Smooth muscle cell (in vitro differentiated cells): ENCODE measurements around the gene SRPK1. TPM values are rescaled to one million over a fixed set of nuclear protein-coding genes. Genes with fewer than 3 reads are reported as not detected.

Source experiments
- DNase-seq: peaks from one replicate; lab custom pipeline; 2025; ENCODE audit not compliant: unreplicated experiment; lab: John Stamatoyannopoulos, UW
- H2AFZ ChIP-seq: fragments of 200-600 bp; sonication (generic); 2 replicates; pipeline ENCODE4 v1.6.0; 2016; ENCODE audit warnings: antibody characterized with exemption, low read depth, mild to moderate bottlenecking
- H3F3A ChIP-seq: fragments of 200-600 bp; sonication (generic); 2 replicates; pipeline ENCODE4 v1.6.0; 2017; ENCODE audit warnings: antibody characterized with exemption, low read depth
- H3K27ac ChIP-seq: fragments of 200-600 bp; sonication (generic); 2 replicates; pipeline ENCODE4 v1.5.1; 2016; ENCODE audit warnings: low read depth, mild to moderate bottlenecking
- H3K27me3 ChIP-seq: fragments of 200-600 bp; sonication (generic); 2 replicates; pipeline ENCODE4 v1.6.1; 2016; ENCODE audit warnings: low read depth, mild to moderate bottlenecking
- H3K36me3 ChIP-seq: fragments of 200-600 bp; sonication (generic); 2 replicates; pipeline ENCODE4 v1.5.1; 2016; ENCODE audit warnings: low read depth
- H3K4me1 ChIP-seq: fragments of 200-600 bp; sonication (generic); 2 replicates; pipeline ENCODE4 v1.5.1; 2016; ENCODE audit warnings: low read depth
- H3K4me2 ChIP-seq: fragments of 200-600 bp; sonication (generic); 2 replicates; pipeline ENCODE4 v1.6.0; 2016; ENCODE audit warnings: mild to moderate bottlenecking
- H3K4me3 ChIP-seq: fragments of 200-600 bp; sonication (generic); 2 replicates; pipeline ENCODE4 v1.5.1; 2016; ENCODE audit warnings: mild to moderate bottlenecking
- H3K79me2 ChIP-seq: fragments of 200-600 bp; sonication (generic); 2 replicates; pipeline ENCODE4 v1.6.0; 2016; ENCODE audit warnings: low read depth, mild to moderate bottlenecking
- H3K9ac ChIP-seq: fragments of 200-600 bp; sonication (generic); 2 replicates; pipeline ENCODE4 v1.6.0; 2016; ENCODE audit warnings: low read depth
- H3K9me3 ChIP-seq: fragments of 200-600 bp; sonication (generic); replicated peaks from 2 replicates; pipeline ENCODE4 v1.5.1; 2016; ENCODE audit warnings: low read depth
- H4K20me1 ChIP-seq: fragments of 200-600 bp; sonication (generic); 2 replicates; pipeline ENCODE4 v1.6.0; 2016; ENCODE audit warnings: low read depth
- CTCF ChIP-seq: fragments of 200-600 bp; sonication (generic); IDR thresholded peaks from 2 replicates; pipeline ENCODE4 v1.5.1; 2017; ENCODE audit warnings: borderline replicate concordance, mild to moderate bottlenecking, antibody characterized with exemption; ENCODE audit not compliant: insufficient read depth, poor library complexity, severe bottlenecking
- WGBS: methylation state at CpG from one replicate; pipeline ENCODE4 v1.1.7; 2016; ENCODE audit warnings: low lambda C conversion rate; 5-methylcytosine and 5-hydroxymethylcytosine counted together
- polyA plus RNA-seq: library from polyadenylated mRNA; unstranded; fragments of >200 nt; fragmentation: Nextera tagmentation; extraction: Ambion mirVana; gene quantifications from 2 replicates; pipeline ENCODE4 v1.2.1, GENCODE V29; 2016
- total RNA-seq: library from RNA; depleted of rRNA; stranded (reverse); fragments of >200 nt; gene quantifications from 2 replicates; pipeline ENCODE4 v1.2.3, GENCODE V29; 2014

Gene SRPK1
- total and polyA plus RNA-seq, 2 experiments from 2014 or later = 28.2 to 45.7 TPM

- Histone ChIP-seq H3K36me3 (no peaks in the 10 kb centered on the region), H3K4me3 (no peak overlapping the region), H3K79me2 (no peaks in the 10 kb centered on the region), H4K20me1 (no peaks in the 10 kb centered on the region), H3K9ac (no peak overlapping the region), H2AFZ (no peak overlapping the region), H3K9me3 (no peaks in the 10 kb centered on the region), H3K4me1 (no peaks in the 10 kb centered on the region), H3K4me2 (no peak overlapping the region), H3K27me3 (no peaks in the 10 kb centered on the region), H3K27ac (no peak overlapping the region), H3F3A (no peaks in the 10 kb centered on the region)
- DNase-seq = no peak
- 92% methylated on average over 5 of the region's 5 CpGs for WGBS
- no peak for TF ChIP-seq CTCF
These were observed 34.6 kb upstream of the SRPK1 start for GRCh38 chr6:35955521-35955920.

GRCh38 chr6:35955071-35955470 lies 34.2 kb upstream of the SRPK1 start:
- Histone ChIP-seq H3K4me2 (no peak overlapping the region), H3K4me1 (no peaks in the 10 kb centered on the region), H3K9ac (no peak overlapping the region), H3K36me3 (no peaks in the 10 kb centered on the region), H3K27me3 (no peaks in the 10 kb centered on the region), H3K9me3 (no peaks in the 10 kb centered on the region), H3K79me2 (no peaks in the 10 kb centered on the region), H4K20me1 (no peaks in the 10 kb centered on the region), H3K4me3 (no peak overlapping the region), H3F3A (no peaks in the 10 kb centered on the region), H3K27ac (no peak overlapping the region), H2AFZ (no peak overlapping the region)
- WGBS = 94% methylated on average over 8 of the region's 8 CpGs
- no peak for TF ChIP-seq CTCF
- DNase-seq = no peak

GRCh38 chr6:35954333-35954732 lies 33.4 kb upstream of the SRPK1 start:
- H3K4me1 ChIP-seq = no peaks in the 10 kb centered on the region
- WGBS = 95% methylated on average over 7 of the region's 7 CpGs
- H2AFZ ChIP-seq = no peak overlapping the region
- no peaks in the 10 kb centered on the region for H3K27me3 ChIP-seq
- H4K20me1 ChIP-seq = no peaks in the 10 kb centered on the region
- no peak overlapping the region for H3K4me2 ChIP-seq
- no peak overlapping the region for H3K27ac ChIP-seq
- no peak for DNase-seq
- H3K9ac ChIP-seq = no peak overlapping the region
- H3F3A ChIP-seq = no peaks in the 10 kb centered on the region
- no peaks in the 10 kb centered on the region for H3K36me3 ChIP-seq
- no peaks in the 10 kb centered on the region for H3K79me2 ChIP-seq
- H3K4me3 ChIP-seq = no peak overlapping the region
- H3K9me3 ChIP-seq = no peaks in the 10 kb centered on the region
- no peak for TF ChIP-seq CTCF

GRCh38 chr6:35948725-35949124 lies 27.8 kb upstream of the SRPK1 start:
- no peak for DNase-seq
- WGBS = 94% methylated on average over 1 of the region's 1 CpG
- H3K79me2 ChIP-seq = no peaks in the 10 kb centered on the region
- no peaks in the 10 kb centered on the region for H3K27me3 ChIP-seq
- no peak overlapping the region for H3K27ac ChIP-seq
- H2AFZ ChIP-seq = no peak overlapping the region
- no peaks in the 10 kb centered on the region for H3K9me3 ChIP-seq
- H3K9ac ChIP-seq = no peak overlapping the region
- H3K4me2 ChIP-seq = no peak overlapping the region
- H3K4me1 ChIP-seq = no peaks in the 10 kb centered on the region
- no peaks in the 10 kb centered on the region for H3F3A ChIP-seq
- no peaks in the 10 kb centered on the region for H3K36me3 ChIP-seq
- H4K20me1 ChIP-seq = no peaks in the 10 kb centered on the region
- no peak overlapping the region for H3K4me3 ChIP-seq
- TF ChIP-seq CTCF = no peak
